ENCODE results near the gene CHN2. TPM values are rescaled to one million over a fixed set of nuclear protein-coding genes. Genes with fewer than 3 reads are reported as not detected.
A peak's percentile ranks its signal among the peaks of the same experiment; 100 is the strongest.

The CHN2 gene
- total RNA-seq, 2 donors from 2014 or later, result 0.59 TPM; not detected in 1

DNA sequence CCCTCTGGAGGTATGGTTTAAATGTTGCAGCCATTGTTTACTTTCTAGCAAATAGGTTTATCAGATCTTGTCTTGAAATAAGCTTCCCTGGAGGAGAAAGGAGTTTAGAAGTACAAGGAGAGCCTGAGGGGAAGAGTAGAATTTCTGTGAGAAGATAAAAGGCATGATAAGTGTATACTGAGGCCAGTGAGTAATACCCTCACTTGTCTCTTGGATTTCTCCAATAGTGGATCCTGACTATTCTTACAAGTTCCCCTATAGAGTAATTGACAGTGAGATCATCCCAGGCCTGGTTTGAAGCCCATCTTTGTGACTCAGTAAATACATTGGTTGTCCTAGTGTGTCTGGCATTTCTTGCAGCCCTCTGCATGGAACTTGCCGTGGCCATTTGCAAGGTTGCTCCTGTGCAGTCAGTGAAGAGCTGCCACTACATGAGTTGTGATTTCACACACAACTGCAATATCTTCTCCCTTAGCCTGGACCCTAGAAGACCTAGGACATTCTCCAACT, 41.6 kb downstream of the CHN2 start:
- H3K9me3 Mint-ChIP-seq, result peaks cover 0 to 3% of the 10 kb centered on the region in 2 donors
- ATAC-seq (no peak), DNase-seq (ENCODE audit: low spot score in 2 of 2) (no peak)
- H3K27ac Mint-ChIP-seq, result no peak overlapping the region
- H3K36me3 Mint-ChIP-seq, result peaks cover 0 to 6% of the 10 kb centered on the region in 2 donors

DNA sequence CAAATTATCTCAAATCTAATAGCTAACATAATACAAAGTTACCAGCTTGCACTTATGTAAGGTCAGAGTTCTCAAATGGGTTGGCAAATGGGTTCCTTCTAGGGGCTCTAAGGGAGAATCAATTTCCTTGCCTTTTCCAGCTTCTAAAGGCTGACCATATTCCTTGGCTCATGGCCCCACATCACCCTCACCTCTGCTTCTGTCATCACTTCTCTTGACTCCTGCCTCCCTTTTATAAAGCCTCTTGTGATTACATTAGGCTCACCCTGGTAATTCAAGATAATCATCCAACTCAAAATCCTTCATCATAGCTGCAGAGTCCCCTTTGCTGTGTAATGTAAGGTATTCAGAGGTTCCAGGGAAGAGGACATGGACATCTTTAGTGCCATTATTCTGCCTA, 42.1 kb downstream of the CHN2 start:
- Mint-ChIP-seq H3K36me3 (peaks cover 0 to 6% of the 10 kb centered on the region in 2 donors), H3K9me3 (peaks cover 0 to 3% of the 10 kb centered on the region in 2 donors), H3K27ac (no peak overlapping the region)
- no peak for DNase-seq (ENCODE audit: low spot score in 2 of 2)
- ATAC-seq, result no peak

DNA sequence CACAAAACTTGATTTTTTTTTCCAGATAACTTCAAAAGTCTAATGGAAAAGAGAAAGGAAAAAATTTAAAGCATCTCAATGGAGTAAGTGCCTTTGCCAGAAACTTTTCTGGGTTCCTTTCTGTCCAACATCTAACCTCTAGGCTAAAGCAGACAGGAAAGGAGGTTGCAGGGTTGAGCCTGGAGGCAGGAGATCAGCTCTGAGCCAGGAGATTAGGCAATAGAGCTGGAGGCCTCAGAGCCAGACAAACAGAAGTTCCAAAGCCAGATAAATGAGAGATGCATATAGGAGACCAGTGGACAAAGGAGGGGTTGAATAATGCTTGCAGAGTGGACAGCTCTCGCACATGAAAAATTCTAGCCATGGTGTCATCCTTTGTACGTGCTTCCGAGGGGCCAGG, 42.9 kb downstream of the CHN2 start:
- DNase-seq (ENCODE audit: low spot score in 2 of 2) (no peak), ATAC-seq (no peak)
- peaks cover 0 to 6% of the 10 kb centered on the region in 2 donors for H3K36me3 Mint-ChIP-seq
- H3K9me3 Mint-ChIP-seq, result peaks cover 0 to 3% of the 10 kb centered on the region in 2 donors
- no peak overlapping the region for H3K27ac Mint-ChIP-seq

DNA sequence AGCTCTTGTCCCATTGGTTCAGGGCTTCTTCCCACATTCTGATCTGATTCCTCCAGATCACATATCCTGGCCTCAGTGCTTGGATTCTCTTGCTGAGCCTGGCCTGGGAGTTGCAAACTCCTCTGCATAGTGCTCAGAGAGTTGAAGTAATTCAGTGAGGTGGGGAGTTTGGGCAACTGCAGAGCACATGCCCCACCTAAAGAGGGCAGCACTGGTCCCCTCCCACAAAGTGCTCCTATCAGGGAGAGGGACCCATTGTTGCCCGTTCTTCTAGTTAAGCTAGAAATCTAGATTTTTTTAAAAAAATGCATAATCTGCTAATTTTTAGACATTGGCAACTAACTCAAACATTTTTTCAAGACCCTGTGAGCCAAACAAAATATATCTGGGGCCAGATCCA, 45.1 kb downstream of the CHN2 start:
- H3K36me3 Mint-ChIP-seq, result no peaks in the 10 kb centered on the region
- peak in 1 of 2 donors; percentile 20 for DNase-seq (ENCODE audit: low spot score in 2 of 2)
- no peak for ATAC-seq
- no peaks in the 10 kb centered on the region for H3K9me3 Mint-ChIP-seq
- no peak overlapping the region for H3K27ac Mint-ChIP-seq

- Mint-ChIP-seq H3K9me3 (peaks cover 0 to 3% of the 10 kb centered on the region in 2 donors), H3K27ac (no peak overlapping the region), H3K36me3 (no peaks in the 10 kb centered on the region)
- DNase-seq (ENCODE audit: low spot score in 2 of 2), result no peak
- ATAC-seq, result no peak
These were observed 47.7 kb downstream of the CHN2 start for GRCh38 chr7:29242265-29242664.

GRCh38 chr7:29243910-29244655, 49.5 kb downstream of the CHN2 start:
- H3K27ac Mint-ChIP-seq, result no peak overlapping the region
- H3K36me3 Mint-ChIP-seq, result no peaks in the 10 kb centered on the region
- peak; percentile 93 to 100 for ATAC-seq
- DNase-seq (ENCODE audit: low spot score in 2 of 2), result peak in 1 of 2 donors; percentile 47
- peaks cover 0 to 3% of the 10 kb centered on the region in 2 donors for H3K9me3 Mint-ChIP-seq

DNA sequence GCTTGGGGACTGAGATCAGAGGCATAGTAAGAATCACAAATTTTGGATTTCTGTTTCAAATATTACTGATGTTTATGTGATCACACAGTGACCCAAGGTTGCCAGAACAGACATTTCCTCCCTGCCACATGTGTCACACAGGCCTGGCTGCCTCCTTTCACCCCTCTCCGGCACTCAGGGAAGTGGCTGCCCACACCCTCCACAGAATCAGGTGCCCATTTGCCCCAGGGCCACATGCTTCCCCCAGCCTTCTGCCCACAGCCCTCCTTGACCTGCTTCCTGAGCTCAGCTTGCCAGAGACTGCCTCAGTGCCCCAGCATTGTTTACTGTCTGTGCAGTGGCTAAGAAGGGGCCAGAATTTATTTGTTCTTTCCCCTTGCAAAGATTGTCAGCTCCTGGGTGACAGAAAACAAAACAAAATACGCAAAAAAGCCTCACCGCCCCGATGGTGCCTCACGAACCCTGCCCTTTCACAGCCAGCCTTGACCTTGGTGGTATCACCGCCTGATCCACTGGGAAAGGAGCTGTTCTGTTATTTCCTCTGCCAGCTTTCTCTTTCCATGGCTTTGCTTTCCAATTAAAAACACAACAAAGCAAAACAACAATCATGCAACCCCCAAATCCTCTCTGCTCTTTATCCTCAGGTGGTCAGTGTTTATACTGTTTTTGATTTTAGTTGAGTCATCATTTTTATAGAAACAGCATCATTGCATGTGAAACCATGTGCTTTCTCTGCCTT, 52.8 kb downstream of the CHN2 start:
- peaks cover 0 to 3% of the 10 kb centered on the region in 2 donors for H3K9me3 Mint-ChIP-seq
- no peak for DNase-seq (ENCODE audit: low spot score in 2 of 2)
- no peaks in the 10 kb centered on the region for H3K36me3 Mint-ChIP-seq
- ATAC-seq, result no peak
- H3K27ac Mint-ChIP-seq, result peak overlapping the region in 1 of 2 donors; percentile 10

DNA sequence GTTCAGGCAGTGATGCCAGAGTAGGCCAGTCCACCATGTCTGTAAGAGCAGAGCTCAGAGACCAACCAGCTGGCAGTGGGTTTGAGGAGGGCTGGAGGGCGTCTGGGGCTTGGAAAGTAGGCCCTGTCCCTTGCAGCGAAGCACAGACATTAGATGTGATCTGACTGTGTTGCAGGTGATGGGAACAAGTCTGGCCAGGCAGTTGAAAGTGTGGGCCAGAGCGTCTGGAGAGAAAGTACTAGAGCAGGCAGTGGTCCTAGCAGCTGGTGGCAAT, 53.3 kb downstream of the CHN2 start:
- no peak for DNase-seq (ENCODE audit: low spot score in 2 of 2)
- no peak for ATAC-seq
- Mint-ChIP-seq H3K27ac (no peak overlapping the region), H3K36me3 (no peaks in the 10 kb centered on the region), H3K9me3 (peaks cover 0 to 3% of the 10 kb centered on the region in 2 donors)

- Mint-ChIP-seq H3K27ac (no peak overlapping the region), H3K9me3 (peaks cover 0 to 3% of the 10 kb centered on the region in 2 donors), H3K36me3 (no peaks in the 10 kb centered on the region)
- ATAC-seq (no peak), DNase-seq (ENCODE audit: low spot score in 2 of 2) (no peak)
These were observed 54.3 kb downstream of the CHN2 start for GRCh38 chr7:29248713-29249382.

- H3K36me3 Mint-ChIP-seq, result no peaks in the 10 kb centered on the region
- H3K9me3 Mint-ChIP-seq, result peaks cover 0 to 3% of the 10 kb centered on the region in 2 donors
- H3K27ac Mint-ChIP-seq, result no peak overlapping the region
- no peak for DNase-seq (ENCODE audit: low spot score in 2 of 2)
- ATAC-seq, result no peak
These were observed 54.8 kb downstream of the CHN2 start for GRCh38 chr7:29249383-29249750.

DNA sequence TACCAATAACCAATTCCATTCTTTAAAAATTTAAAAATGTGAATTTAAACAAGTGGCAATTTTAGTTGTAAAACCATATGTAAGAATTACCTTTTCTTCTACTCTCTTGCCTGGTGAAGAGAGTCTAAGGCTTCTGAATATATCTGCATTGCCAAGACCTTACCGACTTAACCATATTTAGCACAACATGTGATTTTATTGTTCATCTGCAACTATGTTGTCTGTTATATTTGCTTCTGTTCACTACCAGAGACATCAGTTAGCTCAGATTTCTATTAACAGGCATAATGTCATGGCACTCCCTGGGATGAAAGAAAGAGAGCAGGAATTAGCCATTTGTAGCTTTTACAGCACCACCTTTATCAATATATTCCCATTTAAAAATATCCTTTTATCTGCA, 55.3 kb downstream of the CHN2 start:
- ATAC-seq (no peak), DNase-seq (ENCODE audit: low spot score in 2 of 2) (no peak)
- Mint-ChIP-seq H3K36me3 (no peaks in the 10 kb centered on the region), H3K27ac (no peak overlapping the region), H3K9me3 (peaks cover 0 to 3% of the 10 kb centered on the region in 2 donors)

DNA sequence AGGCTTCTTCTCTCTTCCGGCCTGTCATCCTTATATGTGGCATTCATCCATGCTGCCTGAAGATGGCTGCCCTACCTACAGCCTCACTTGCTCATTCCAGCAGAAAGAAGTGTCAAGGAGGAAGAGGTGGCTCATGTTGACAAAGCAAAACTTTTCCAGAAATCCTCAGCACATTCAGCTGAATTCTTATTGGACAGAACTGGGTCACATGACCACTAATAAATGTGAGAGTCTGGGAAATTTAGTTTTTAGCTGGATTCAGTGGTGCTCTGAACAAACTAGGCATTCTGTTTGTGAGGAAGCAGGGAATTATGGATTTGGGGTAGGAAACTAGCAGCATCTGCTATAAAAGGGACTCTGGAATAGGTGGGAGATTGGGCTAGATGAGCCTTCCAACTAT, 58.6 kb downstream of the CHN2 start:
- Mint-ChIP-seq H3K9me3 (no peaks in the 10 kb centered on the region), H3K27ac (no peak overlapping the region), H3K36me3 (no peaks in the 10 kb centered on the region)
- ATAC-seq, result no peak
- no peak for DNase-seq (ENCODE audit: low spot score in 2 of 2)

DNA sequence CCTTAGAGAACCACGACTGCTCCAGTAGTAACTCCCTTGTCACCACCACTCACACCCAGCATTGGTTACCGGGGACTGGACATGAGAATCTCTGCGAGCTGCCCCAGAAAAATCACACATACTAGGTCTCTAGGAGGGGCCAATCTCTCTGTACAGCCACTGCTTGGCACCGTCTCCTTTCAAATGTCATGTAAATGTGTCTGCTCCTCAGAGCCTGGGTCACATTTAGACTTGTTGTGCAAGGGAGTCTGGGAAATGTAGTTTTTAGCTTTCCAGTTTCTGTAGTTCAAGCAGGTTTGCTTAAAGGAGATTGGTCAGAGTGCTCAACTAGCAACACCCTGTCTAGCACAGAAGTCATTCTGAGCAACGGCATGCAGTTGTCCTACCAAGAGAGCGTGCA, 60.0 kb downstream of the CHN2 start:
- no peak overlapping the region for H3K27ac Mint-ChIP-seq
- no peak for ATAC-seq
- DNase-seq (ENCODE audit: low spot score in 2 of 2), result no peak
- H3K36me3 Mint-ChIP-seq, result no peaks in the 10 kb centered on the region
- H3K9me3 Mint-ChIP-seq, result no peaks in the 10 kb centered on the region

DNA sequence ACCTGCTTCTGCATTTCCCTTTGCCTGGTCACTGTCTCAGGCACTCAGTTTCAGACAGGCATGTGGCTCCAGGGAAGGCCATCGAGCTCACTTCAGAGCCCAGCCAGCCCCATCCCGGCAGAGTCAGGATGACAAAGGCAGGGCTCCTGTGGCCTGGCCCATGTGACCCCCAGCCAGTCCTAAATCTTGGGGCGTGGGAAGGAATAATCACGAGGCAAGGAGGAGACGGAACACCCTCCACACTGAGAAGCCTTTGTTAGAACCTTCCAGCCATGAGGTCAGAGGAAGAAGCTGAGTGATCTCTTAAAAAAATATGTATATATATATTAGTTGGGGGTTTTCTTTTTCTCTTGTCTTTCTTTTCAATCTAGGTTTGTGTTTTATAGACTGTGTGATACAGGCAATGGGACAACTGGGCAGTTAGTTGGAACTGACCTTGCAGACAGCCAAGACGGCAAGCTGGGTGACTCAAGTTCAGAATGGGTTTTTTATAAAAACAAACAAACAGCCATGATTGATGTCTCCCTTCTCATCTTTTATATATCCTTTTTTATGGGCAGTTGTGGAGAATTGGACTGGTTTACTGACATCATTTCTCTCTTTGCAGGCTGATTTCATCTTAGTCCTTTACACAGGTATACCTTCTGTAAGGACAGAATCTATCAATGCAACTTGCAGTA, 60.8 kb downstream of the CHN2 start:
- ATAC-seq (no peak), DNase-seq (ENCODE audit: low spot score in 2 of 2) (no peak)
- no peaks in the 10 kb centered on the region for H3K9me3 Mint-ChIP-seq
- H3K36me3 Mint-ChIP-seq, result no peaks in the 10 kb centered on the region
- H3K27ac Mint-ChIP-seq, result no peak overlapping the region

DNA sequence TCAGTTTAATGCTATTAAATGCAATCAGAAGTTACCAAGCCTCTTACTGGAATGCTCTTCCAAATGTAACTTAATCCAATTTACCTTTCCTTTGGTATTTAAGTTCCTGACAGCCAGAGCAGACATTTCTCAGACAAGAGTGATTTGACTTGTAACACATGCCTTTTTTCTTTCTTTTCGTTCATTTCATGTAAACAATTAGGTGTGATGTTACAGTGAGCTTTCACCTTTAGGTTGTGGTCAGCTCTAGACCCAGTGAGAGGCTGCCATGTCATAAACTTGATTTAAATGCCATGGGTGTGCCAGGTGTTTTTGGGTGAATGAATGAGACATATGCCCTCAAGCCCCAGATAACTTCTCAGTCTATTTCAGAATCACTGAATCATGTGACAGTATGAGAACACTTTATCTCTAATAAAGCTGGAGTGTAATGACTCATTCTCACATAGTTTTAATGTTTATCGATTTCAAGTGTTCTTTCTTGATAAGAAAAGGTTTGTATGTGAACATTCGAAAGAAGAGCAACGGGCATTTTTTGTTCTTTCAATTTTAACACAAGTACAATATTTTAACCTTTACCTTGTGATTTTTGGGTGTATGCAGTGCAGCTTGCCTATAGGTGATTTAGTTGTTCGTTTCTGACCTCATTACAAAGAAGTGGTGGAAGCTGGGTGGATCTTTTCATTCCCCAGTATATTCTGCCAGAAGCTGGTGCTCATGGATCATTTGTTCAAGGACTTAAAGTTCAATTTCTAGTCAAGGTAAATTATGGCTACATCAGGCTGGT, 61.5 kb downstream of the CHN2 start:
- Mint-ChIP-seq H3K9me3 (no peaks in the 10 kb centered on the region), H3K27ac (no peak overlapping the region), H3K36me3 (no peaks in the 10 kb centered on the region)
- no peak for DNase-seq (ENCODE audit: low spot score in 2 of 2)
- ATAC-seq, result no peak

- ATAC-seq (no peak), DNase-seq (ENCODE audit: low spot score in 2 of 2) (no peak)
- H3K9me3 Mint-ChIP-seq, result no peaks in the 10 kb centered on the region
- H3K36me3 Mint-ChIP-seq, result no peaks in the 10 kb centered on the region
- H3K27ac Mint-ChIP-seq, result no peak overlapping the region
These were observed 62.1 kb downstream of the CHN2 start for GRCh38 chr7:29256693-29257002.
